Measurements from ENCODE around the gene ZNF236.
"Not testable (repeated sequence)": the region's sequence is repeated elsewhere in the genome, so short reads cannot be mapped to it uniquely, and the experiment has no call there.

The ZNF236 gene

DNA sequence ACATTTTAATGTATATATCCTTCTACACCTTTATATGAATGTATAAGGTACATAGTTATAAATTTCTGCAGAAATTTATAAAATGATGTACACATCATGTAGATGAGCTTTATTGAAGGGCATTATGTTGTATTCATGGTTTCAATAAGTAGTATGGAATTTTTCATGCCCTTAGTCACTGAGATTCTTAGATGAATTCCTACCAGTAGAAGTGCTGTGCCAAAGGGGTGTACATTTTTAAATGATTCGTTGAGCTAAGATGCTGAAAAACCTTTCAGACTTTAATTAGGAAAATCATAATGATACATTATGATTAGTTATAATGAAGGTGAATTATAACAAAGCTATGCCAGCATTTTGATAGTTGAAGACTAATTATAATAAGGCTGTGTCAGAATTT, 115.2 kb downstream of the ZNF236 start:
- Histone ChIP-seq H3K36me3 (ENCODE audit: insufficient read depth, low read length) (peaks cover 39% of the 10 kb centered on the region), H3K9ac (ENCODE audit: low read length) (no peak overlapping the region), H3K4me1 (ENCODE audit: insufficient read depth, low read length) (no peaks in the 10 kb centered on the region), H3K27ac (ENCODE audit: low read depth, low read length) (no peak overlapping the region), H3K27me3 (ENCODE audit: control insufficient read depth in 1 of 2, insufficient read depth in 2 of 2, low read length in 2 of 2) (no peaks in the 10 kb centered on the region), H3K9me3 (ENCODE audit: low read length) (no peaks in the 10 kb centered on the region), H3K4me3 (ENCODE audit: low read depth in 1 of 2, low read length in 2 of 2) (no peak overlapping the region)

DNA sequence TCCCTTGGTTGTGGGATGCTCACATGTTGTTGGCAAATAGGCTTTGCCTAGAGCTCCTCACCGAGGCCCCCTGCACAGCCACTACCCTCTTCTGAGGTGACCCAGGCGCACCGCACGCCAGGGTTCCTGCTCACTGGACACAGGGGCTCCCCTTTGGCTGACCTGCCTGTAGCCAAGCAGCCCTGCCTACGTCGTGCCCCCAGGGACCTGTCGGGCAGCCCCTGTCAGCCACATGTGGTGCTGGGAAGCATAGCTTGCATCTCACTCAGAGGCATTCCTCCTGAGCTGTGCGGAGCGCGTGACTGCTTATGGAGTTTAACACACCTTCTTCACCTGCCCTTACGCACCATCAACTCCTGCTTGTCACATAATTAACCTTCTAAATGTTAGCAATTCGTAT, 116.3 kb downstream of the ZNF236 start:
- peaks cover 39% of the 10 kb centered on the region for H3K36me3 ChIP-seq (ENCODE audit: insufficient read depth, low read length)

DNA sequence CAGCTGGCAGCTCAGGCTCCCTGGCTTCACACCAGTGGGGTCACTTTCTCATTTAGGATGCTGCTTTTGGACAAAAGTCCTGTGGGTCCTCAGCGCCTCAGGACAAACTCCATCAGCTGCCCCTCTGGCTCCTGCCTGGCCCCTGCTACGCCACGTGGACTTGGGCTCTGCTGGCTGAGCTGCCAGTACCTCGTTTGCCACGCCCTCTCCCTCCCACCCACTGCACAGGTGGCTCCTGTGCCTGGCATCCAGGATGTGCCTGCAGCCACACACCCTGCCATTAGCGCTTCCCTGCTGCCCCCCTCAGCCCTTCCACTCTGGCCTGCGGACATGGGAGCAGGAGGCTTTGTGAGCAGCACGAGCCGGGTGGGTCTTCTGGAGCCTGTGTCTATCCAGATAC, 118.9 kb downstream of the ZNF236 start:
- Histone ChIP-seq H3K4me1 (ENCODE audit: insufficient read depth, low read length) (peaks cover 6% of the 10 kb centered on the region), H3K4me3 (ENCODE audit: low read depth in 1 of 2, low read length in 2 of 2) (no peak overlapping the region), H3K9me3 (ENCODE audit: low read length) (no peaks in the 10 kb centered on the region), H3K36me3 (ENCODE audit: insufficient read depth, low read length) (peaks cover 37% of the 10 kb centered on the region), H3K9ac (ENCODE audit: low read length) (no peak overlapping the region), H3K27me3 (ENCODE audit: control insufficient read depth in 1 of 2, insufficient read depth in 2 of 2, low read length in 2 of 2) (no peaks in the 10 kb centered on the region), H3K27ac (ENCODE audit: low read depth, low read length) (no peak overlapping the region)

More for the DNA sequence above, 116.3 kb downstream of the ZNF236 start:
- Histone ChIP-seq H3K4me1 (ENCODE audit: insufficient read depth, low read length) (peaks cover 6% of the 10 kb centered on the region), H3K4me3 (ENCODE audit: low read depth in 1 of 2, low read length in 2 of 2) (no peak overlapping the region), H3K27me3 (ENCODE audit: control insufficient read depth in 1 of 2, insufficient read depth in 2 of 2, low read length in 2 of 2) (no peaks in the 10 kb centered on the region), H3K9me3 (ENCODE audit: low read length) (no peaks in the 10 kb centered on the region), H3K27ac (ENCODE audit: low read depth, low read length) (no peak overlapping the region), H3K9ac (ENCODE audit: low read length) (no peak overlapping the region)

DNA sequence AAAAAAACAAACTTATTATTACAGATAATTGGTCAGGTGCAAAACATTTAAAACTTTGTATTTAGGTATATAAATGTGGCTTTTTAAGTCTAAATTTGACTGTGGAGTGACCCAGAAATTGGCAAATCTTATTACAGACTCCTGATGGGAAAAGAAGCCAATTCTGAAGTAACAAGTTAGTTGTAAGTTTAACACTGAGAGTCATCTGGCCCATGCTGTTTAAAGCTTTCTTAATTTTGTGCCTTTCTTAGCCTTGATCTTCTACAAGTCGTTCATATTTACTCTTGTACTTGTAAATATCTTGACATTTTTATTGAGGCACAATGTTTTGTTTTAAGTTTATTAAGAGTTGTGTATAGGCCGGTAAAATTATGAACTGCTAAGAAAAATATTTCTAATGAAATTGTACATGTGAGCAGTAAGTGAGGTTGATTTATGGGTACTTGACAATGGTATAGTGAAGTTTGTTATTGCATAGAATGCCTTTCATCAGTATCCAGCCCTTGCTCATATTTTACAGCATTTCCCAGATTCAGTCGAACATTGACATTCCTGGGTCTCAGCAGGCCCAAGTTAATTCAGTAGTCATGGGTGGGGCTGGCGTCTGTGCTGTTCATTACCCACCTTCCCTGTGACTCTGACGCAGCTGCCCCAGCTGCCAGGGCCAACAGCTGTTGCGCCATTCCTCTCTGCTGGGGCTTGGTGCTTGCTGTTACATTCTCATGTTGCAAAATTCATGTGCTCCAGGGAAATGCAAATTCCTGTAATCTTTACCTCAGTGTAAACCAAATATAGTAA, 121.4 kb downstream of the ZNF236 start:
- no peaks in the 10 kb centered on the region for H3K9me3 ChIP-seq (ENCODE audit: low read length)
- no peaks in the 10 kb centered on the region for H3K27me3 ChIP-seq (ENCODE audit: control insufficient read depth in 1 of 2, insufficient read depth in 2 of 2, low read length in 2 of 2)
- no peak overlapping the region for H3K27ac ChIP-seq (ENCODE audit: low read depth, low read length)
- H3K36me3 ChIP-seq (ENCODE audit: insufficient read depth, low read length), result peaks cover 26% of the 10 kb centered on the region
- H3K4me3 ChIP-seq (ENCODE audit: low read depth in 1 of 2, low read length in 2 of 2), result no peak overlapping the region
- H3K9ac ChIP-seq (ENCODE audit: low read length), result no peak overlapping the region
- peaks cover 6% of the 10 kb centered on the region for H3K4me1 ChIP-seq (ENCODE audit: insufficient read depth, low read length)

DNA sequence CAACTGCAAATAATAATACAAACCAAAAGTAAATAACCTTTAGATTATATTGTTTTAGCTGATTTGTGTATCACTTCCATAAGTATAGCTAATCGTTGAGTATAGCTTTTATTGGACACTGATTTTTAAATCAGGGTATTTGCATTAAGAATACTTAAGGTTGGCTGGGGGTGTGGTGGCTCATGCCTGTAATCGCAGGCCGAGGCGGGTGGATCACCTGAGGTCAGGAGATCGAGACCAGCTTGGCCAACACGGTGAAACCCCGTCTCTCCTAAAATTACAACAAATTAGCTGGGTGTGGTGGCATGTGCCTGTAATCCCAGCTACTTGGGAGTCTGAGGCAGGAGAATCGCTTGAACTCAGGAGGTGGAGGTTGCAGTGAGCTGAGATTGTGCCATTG, 122.0 kb downstream of the ZNF236 start:
- not testable (repeated sequence) for H3K27me3 ChIP-seq (ENCODE audit: control insufficient read depth in 1 of 2, insufficient read depth in 2 of 2, low read length in 2 of 2); H3K9me3 ChIP-seq (ENCODE audit: low read length); H3K27ac ChIP-seq (ENCODE audit: low read depth, low read length); H3K4me3 ChIP-seq (ENCODE audit: low read depth in 1 of 2, low read length in 2 of 2); H3K9ac ChIP-seq (ENCODE audit: low read length); H3K4me1 ChIP-seq (ENCODE audit: insufficient read depth, low read length)
- peaks cover 20% of the 10 kb centered on the region for H3K36me3 ChIP-seq (ENCODE audit: insufficient read depth, low read length)

DNA sequence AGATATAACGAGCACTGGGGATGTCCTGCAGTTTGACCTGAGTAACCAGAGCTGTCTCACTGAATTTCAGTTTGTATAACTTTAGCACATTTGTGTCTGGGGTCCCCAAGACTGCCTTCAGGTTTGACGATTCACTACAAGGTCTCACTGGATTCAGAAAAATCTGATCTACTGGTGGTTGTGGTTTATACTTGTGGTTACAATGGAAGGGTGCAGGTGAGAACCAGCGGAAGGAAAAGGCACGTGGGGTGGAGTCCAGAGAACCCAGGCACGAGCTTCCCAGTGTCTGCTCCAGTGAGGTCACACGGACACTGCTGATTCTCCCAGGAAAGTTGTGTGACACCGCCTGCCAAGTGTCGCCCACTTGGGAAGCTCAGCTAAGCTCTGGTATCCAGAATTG, 126.0 kb downstream of the ZNF236 start:
- Histone ChIP-seq H3K9ac (ENCODE audit: low read length) (no peak overlapping the region), H3K4me1 (ENCODE audit: insufficient read depth, low read length) (peaks cover 11% of the 10 kb centered on the region), H3K27ac (ENCODE audit: low read depth, low read length) (no peak overlapping the region), H3K9me3 (ENCODE audit: low read length) (no peaks in the 10 kb centered on the region), H3K36me3 (ENCODE audit: insufficient read depth, low read length) (peaks cover 11% of the 10 kb centered on the region), H3K4me3 (ENCODE audit: low read depth in 1 of 2, low read length in 2 of 2) (no peak overlapping the region), H3K27me3 (ENCODE audit: control insufficient read depth in 1 of 2, insufficient read depth in 2 of 2, low read length in 2 of 2) (no peaks in the 10 kb centered on the region)

DNA sequence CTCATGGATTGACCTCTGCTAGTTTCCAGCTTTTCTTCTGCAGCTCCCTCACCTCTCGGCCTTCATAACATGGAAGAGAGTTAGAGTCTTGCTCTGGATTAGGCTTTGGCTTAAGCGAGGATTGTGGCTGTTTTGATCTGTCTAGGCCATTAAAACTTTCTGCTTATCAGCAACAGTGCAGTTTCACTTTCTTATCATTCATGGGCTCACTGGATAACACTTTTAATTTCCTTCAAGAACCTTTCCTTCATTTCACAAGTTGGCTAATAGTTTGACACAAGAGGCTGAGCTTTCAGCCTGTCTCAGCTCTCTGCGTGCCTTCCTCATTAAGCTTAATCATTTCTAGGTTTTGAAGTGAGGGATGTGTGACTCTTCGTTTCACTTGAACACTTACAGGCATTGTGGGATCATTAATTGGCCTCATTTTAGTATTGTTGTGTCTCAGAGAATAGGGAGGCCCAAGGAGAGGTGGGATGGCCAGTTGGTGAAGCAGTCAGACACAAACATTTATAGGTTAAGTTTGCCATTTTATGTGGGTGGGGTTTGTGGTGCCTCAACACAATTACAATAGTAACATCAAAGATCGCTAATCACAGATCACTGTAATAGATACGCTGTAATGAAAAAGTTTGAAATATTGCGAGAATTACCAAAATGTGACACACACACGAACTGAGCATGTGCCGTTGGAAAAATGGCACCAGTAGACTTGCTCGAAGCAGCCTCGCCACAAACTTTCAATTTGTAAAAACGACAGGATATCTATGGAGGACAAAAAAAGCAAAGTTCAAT, 129.3 kb downstream of the ZNF236 start:
- H3K4me1 ChIP-seq (ENCODE audit: insufficient read depth, low read length), result peaks cover 18% of the 10 kb centered on the region
- H3K27me3 ChIP-seq (ENCODE audit: control insufficient read depth in 1 of 2, insufficient read depth in 2 of 2, low read length in 2 of 2), result no peaks in the 10 kb centered on the region

DNA sequence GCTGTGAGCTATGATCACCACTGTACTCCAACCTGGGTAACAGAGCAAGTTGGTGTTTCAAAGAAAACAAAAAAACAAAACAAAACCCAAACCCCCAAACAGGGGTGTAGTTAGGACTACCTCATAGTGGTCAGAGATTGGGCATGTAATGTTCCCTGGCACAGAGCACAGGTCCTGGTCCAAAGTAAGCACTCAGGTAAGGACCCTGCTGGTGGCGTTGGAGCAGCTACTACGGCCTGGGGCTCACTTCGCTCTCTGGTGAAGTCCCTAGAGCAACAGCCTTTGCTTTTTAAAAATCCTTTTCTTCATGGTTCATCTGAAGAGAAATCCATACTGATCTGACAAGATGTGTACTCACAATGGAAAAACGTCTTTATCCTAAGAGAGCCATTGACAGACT, 130.4 kb downstream of the ZNF236 start:
- Histone ChIP-seq H3K27me3 (ENCODE audit: control insufficient read depth in 1 of 2, insufficient read depth in 2 of 2, low read length in 2 of 2) (no peaks in the 10 kb centered on the region), H3K4me3 (ENCODE audit: low read depth in 1 of 2, low read length in 2 of 2) (no peak overlapping the region), H3K9ac (ENCODE audit: low read length) (no peak overlapping the region), H3K9me3 (ENCODE audit: low read length) (no peaks in the 10 kb centered on the region), H3K36me3 (ENCODE audit: insufficient read depth, low read length) (peaks cover 13% of the 10 kb centered on the region), H3K4me1 (ENCODE audit: insufficient read depth, low read length) (peaks cover 18% of the 10 kb centered on the region), H3K27ac (ENCODE audit: low read depth, low read length) (no peak overlapping the region)

More for the DNA sequence above, 129.3 kb downstream of the ZNF236 start:
- no peak overlapping the region for H3K9ac ChIP-seq (ENCODE audit: low read length)
- H3K36me3 ChIP-seq (ENCODE audit: insufficient read depth, low read length), result peaks cover 18% of the 10 kb centered on the region
- no peak overlapping the region for H3K4me3 ChIP-seq (ENCODE audit: low read depth in 1 of 2, low read length in 2 of 2)
- H3K27ac ChIP-seq (ENCODE audit: low read depth, low read length), result no peak overlapping the region
- H3K9me3 ChIP-seq (ENCODE audit: low read length), result no peaks in the 10 kb centered on the region

DNA sequence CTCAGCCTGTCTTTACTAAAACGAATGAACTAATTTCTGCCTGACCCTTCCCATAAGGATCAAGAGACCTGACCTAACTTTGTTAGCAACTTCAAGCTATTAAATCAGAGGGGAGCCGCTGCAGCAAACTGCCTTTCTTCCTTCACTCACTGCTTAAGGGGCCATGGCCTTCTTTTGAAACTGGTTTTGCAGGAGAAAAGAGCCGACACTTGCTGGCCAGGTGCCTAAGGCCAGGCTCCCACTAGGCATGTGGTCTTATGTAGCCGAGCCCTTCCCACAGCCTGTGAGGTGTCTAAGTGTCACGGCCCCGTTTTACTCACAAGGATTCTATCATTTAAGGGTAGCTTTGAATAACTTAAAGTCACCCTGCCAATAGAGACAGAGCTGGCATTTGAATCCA, 130.8 kb downstream of the ZNF236 start:
- H3K36me3 ChIP-seq (ENCODE audit: insufficient read depth, low read length), result peaks cover 17% of the 10 kb centered on the region
- H3K9ac ChIP-seq (ENCODE audit: low read length), result no peak overlapping the region

DNA sequence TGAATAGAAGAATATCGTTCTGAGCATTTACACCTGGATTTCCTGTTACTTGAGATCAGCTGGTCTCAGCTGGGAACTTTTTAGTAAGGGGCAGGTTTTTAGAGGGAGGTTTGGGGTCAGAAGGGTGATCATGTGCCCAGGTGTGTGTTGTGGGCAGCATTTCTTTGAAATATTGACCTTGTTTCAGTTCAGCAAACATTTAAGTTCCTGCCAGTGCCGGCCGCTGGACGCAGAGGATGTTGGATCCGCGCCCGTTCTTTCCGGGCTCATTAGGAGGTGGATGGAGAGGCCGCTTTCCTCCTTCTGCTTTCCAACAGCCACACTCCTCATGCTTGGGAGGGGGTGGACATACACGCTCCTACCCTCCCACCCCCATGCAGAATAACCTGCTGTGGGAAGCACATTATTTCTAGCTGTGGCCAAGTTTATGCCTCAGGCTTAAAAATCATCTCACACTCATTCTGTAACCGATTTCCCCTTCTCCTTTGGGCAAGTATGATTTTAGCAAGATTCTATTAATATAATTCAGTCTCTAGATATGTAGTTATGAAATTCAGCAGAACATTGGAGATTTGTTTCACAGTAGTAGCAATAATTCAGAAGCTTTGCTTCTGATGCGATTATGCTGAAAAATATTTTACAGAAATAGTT, 131.4 kb downstream of the ZNF236 start:
- Histone ChIP-seq H3K9me3 (ENCODE audit: low read length) (no peaks in the 10 kb centered on the region), H3K4me1 (ENCODE audit: insufficient read depth, low read length) (peaks cover 18% of the 10 kb centered on the region), H3K27ac (ENCODE audit: low read depth, low read length) (no peak overlapping the region), H3K4me3 (ENCODE audit: low read depth in 1 of 2, low read length in 2 of 2) (peak overlapping the region in 1 of 2 donors; percentile 15), H3K27me3 (ENCODE audit: control insufficient read depth in 1 of 2, insufficient read depth in 2 of 2, low read length in 2 of 2) (no peaks in the 10 kb centered on the region), H3K9ac (ENCODE audit: low read length) (no peak overlapping the region), H3K36me3 (ENCODE audit: insufficient read depth, low read length) (peaks cover 23% of the 10 kb centered on the region)

More for the DNA sequence above, 130.8 kb downstream of the ZNF236 start:
- H3K4me3 ChIP-seq (ENCODE audit: low read depth in 1 of 2, low read length in 2 of 2), result peak overlapping the region in 1 of 2 donors; percentile 15
- no peak overlapping the region for H3K27ac ChIP-seq (ENCODE audit: low read depth, low read length)
- peaks cover 18% of the 10 kb centered on the region for H3K4me1 ChIP-seq (ENCODE audit: insufficient read depth, low read length)
- H3K27me3 ChIP-seq (ENCODE audit: control insufficient read depth in 1 of 2, insufficient read depth in 2 of 2, low read length in 2 of 2), result no peaks in the 10 kb centered on the region
- H3K9me3 ChIP-seq (ENCODE audit: low read length), result no peaks in the 10 kb centered on the region

DNA sequence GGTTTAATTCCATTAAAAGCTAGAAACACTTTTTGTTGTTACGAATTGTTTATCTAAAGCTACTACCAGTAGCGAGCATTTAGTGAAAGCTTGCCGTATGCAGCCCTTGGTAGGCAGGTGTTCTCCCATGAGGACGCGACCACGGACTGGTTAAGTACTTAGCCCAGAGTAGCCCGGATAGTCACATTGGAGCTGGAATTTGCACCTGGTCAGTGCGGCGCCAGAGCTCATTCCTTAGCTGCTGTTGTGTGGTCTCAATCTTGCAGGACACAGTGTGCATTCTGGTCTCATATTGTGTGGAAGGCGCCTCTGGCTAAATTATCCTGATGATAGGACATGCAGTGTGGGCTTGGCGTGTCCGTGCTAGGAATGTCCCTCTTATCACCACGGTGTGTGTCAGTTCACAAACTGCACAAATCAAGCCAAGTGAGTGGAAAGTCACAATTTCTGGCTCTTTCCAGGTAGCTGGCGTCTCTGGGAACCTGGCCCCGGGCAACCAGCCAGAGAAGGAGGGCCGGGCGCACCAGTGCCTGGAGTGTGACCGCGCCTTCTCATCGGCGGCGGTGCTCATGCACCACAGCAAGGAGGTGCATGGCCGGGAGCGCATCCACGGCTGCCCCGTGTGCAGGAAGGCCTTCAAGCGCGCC, 133.3 kb downstream of the ZNF236 start:
- H3K9me3 ChIP-seq (ENCODE audit: low read length), result no peaks in the 10 kb centered on the region
- H3K36me3 ChIP-seq (ENCODE audit: insufficient read depth, low read length), result peaks cover 31% of the 10 kb centered on the region
- peaks cover 18% of the 10 kb centered on the region for H3K4me1 ChIP-seq (ENCODE audit: insufficient read depth, low read length)
- H3K4me3 ChIP-seq (ENCODE audit: low read depth in 1 of 2, low read length in 2 of 2), result no peak overlapping the region
- H3K9ac ChIP-seq (ENCODE audit: low read length), result no peak overlapping the region
- H3K27ac ChIP-seq (ENCODE audit: low read depth, low read length), result no peak overlapping the region
- H3K27me3 ChIP-seq (ENCODE audit: control insufficient read depth in 1 of 2, insufficient read depth in 2 of 2, low read length in 2 of 2), result no peaks in the 10 kb centered on the region
